ENCODE measurements around the gene EML6. TPM values are rescaled to one million over a fixed set of nuclear protein-coding genes. Genes with fewer than 3 reads are reported as not detected.

Gene EML6
- total RNA-seq, 1 donor, result 0.73 TPM

- H3K27me3 ChIP-seq (ENCODE audit: insufficient read depth, low read length), result no peaks in the 10 kb centered on the region
- H3K4me1 ChIP-seq (ENCODE audit: insufficient read depth, low read length), result no peaks in the 10 kb centered on the region
- H3K9me3 ChIP-seq (ENCODE audit: low read depth, low read length), result no peaks in the 10 kb centered on the region
- H3K4me3 ChIP-seq (ENCODE audit: low read length), result no peak overlapping the region
Observed at GRCh38 chr2:54787755-54788366, 64.4 kb downstream of the EML6 start.

- H3K4me3 ChIP-seq (ENCODE audit: low read length), result no peak overlapping the region
- no peaks in the 10 kb centered on the region for H3K4me1 ChIP-seq (ENCODE audit: insufficient read depth, low read length)
- H3K9me3 ChIP-seq (ENCODE audit: low read depth, low read length), result no peaks in the 10 kb centered on the region
- H3K27me3 ChIP-seq (ENCODE audit: insufficient read depth, low read length), result no peaks in the 10 kb centered on the region
Observed at GRCh38 chr2:54789878-54790277, 66.4 kb downstream of the EML6 start.

- no peaks in the 10 kb centered on the region for H3K4me1 ChIP-seq (ENCODE audit: insufficient read depth, low read length)
- H3K4me3 ChIP-seq (ENCODE audit: low read length), result no peak overlapping the region
- H3K27me3 ChIP-seq (ENCODE audit: insufficient read depth, low read length), result no peaks in the 10 kb centered on the region
- H3K9me3 ChIP-seq (ENCODE audit: low read depth, low read length), result no peaks in the 10 kb centered on the region
Observed at GRCh38 chr2:54791831-54792230, 68.4 kb downstream of the EML6 start.

- no peaks in the 10 kb centered on the region for H3K9me3 ChIP-seq (ENCODE audit: low read depth, low read length)
- no peak overlapping the region for H3K4me3 ChIP-seq (ENCODE audit: low read length)
- no peaks in the 10 kb centered on the region for H3K27me3 ChIP-seq (ENCODE audit: insufficient read depth, low read length)
- no peaks in the 10 kb centered on the region for H3K4me1 ChIP-seq (ENCODE audit: insufficient read depth, low read length)
Observed at GRCh38 chr2:54797307-54797706, 73.8 kb downstream of the EML6 start.

- no peaks in the 10 kb centered on the region for H3K27me3 ChIP-seq (ENCODE audit: insufficient read depth, low read length)
- H3K9me3 ChIP-seq (ENCODE audit: low read depth, low read length), result no peaks in the 10 kb centered on the region
- H3K4me3 ChIP-seq (ENCODE audit: low read length), result no peak overlapping the region
- H3K4me1 ChIP-seq (ENCODE audit: insufficient read depth, low read length), result no peaks in the 10 kb centered on the region
Observed at GRCh38 chr2:54801352-54801751, 77.9 kb downstream of the EML6 start.

- Histone ChIP-seq H3K4me3 (ENCODE audit: low read length) (no peak overlapping the region), H3K27me3 (ENCODE audit: insufficient read depth, low read length) (no peaks in the 10 kb centered on the region), H3K4me1 (ENCODE audit: insufficient read depth, low read length) (no peaks in the 10 kb centered on the region), H3K9me3 (ENCODE audit: low read depth, low read length) (no peaks in the 10 kb centered on the region)
Observed at GRCh38 chr2:54803783-54804751, 80.6 kb downstream of the EML6 start.

- H3K27me3 ChIP-seq (ENCODE audit: insufficient read depth, low read length), result no peaks in the 10 kb centered on the region
- H3K4me1 ChIP-seq (ENCODE audit: insufficient read depth, low read length), result no peaks in the 10 kb centered on the region
- no peaks in the 10 kb centered on the region for H3K9me3 ChIP-seq (ENCODE audit: low read depth, low read length)
- H3K4me3 ChIP-seq (ENCODE audit: low read length), result no peak overlapping the region
Observed at GRCh38 chr2:54805255-54805654, 81.8 kb downstream of the EML6 start.

GRCh38 chr2:54806975-54807374 is 83.5 kb downstream of the EML6 start:
- Histone ChIP-seq H3K27me3 (ENCODE audit: insufficient read depth, low read length) (no peaks in the 10 kb centered on the region), H3K4me1 (ENCODE audit: insufficient read depth, low read length) (no peaks in the 10 kb centered on the region), H3K9me3 (ENCODE audit: low read depth, low read length) (no peaks in the 10 kb centered on the region), H3K4me3 (ENCODE audit: low read length) (no peak overlapping the region)

GRCh38 chr2:54808661-54809060 is 85.2 kb downstream of the EML6 start:
- no peaks in the 10 kb centered on the region for H3K9me3 ChIP-seq (ENCODE audit: low read depth, low read length)
- H3K4me3 ChIP-seq (ENCODE audit: low read length), result no peak overlapping the region
- no peaks in the 10 kb centered on the region for H3K4me1 ChIP-seq (ENCODE audit: insufficient read depth, low read length)

GRCh38 chr2:54809819-54810218 is 86.4 kb downstream of the EML6 start:
- Histone ChIP-seq H3K4me3 (ENCODE audit: low read length) (no peak overlapping the region), H3K9me3 (ENCODE audit: low read depth, low read length) (no peaks in the 10 kb centered on the region), H3K4me1 (ENCODE audit: insufficient read depth, low read length) (no peaks in the 10 kb centered on the region), H3K27me3 (ENCODE audit: insufficient read depth, low read length) (no peaks in the 10 kb centered on the region)

More at GRCh38 chr2:54808661-54809060, 85.2 kb downstream of the EML6 start:
- no peaks in the 10 kb centered on the region for H3K27me3 ChIP-seq (ENCODE audit: insufficient read depth, low read length)

- H3K4me3 ChIP-seq (ENCODE audit: low read length), result no peak overlapping the region
- H3K9me3 ChIP-seq (ENCODE audit: low read depth, low read length), result no peaks in the 10 kb centered on the region
- no peaks in the 10 kb centered on the region for H3K4me1 ChIP-seq (ENCODE audit: insufficient read depth, low read length)
- H3K27me3 ChIP-seq (ENCODE audit: insufficient read depth, low read length), result no peaks in the 10 kb centered on the region
Observed at GRCh38 chr2:54810246-54810645, 86.8 kb downstream of the EML6 start.

GRCh38 chr2:54813584-54813983 is 90.1 kb downstream of the EML6 start:
- no peaks in the 10 kb centered on the region for H3K9me3 ChIP-seq (ENCODE audit: low read depth, low read length)
- no peaks in the 10 kb centered on the region for H3K27me3 ChIP-seq (ENCODE audit: insufficient read depth, low read length)
- H3K4me1 ChIP-seq (ENCODE audit: insufficient read depth, low read length), result no peaks in the 10 kb centered on the region
- no peak overlapping the region for H3K4me3 ChIP-seq (ENCODE audit: low read length)

GRCh38 chr2:54814389-54815147 is 91.1 kb downstream of the EML6 start:
- Histone ChIP-seq H3K27me3 (ENCODE audit: insufficient read depth, low read length) (no peaks in the 10 kb centered on the region), H3K4me1 (ENCODE audit: insufficient read depth, low read length) (no peaks in the 10 kb centered on the region), H3K9me3 (ENCODE audit: low read depth, low read length) (no peaks in the 10 kb centered on the region)

GRCh38 chr2:54815148-54815539 is 91.7 kb downstream of the EML6 start:
- Histone ChIP-seq H3K9me3 (ENCODE audit: low read depth, low read length) (no peaks in the 10 kb centered on the region), H3K4me1 (ENCODE audit: insufficient read depth, low read length) (no peaks in the 10 kb centered on the region), H3K27me3 (ENCODE audit: insufficient read depth, low read length) (no peaks in the 10 kb centered on the region), H3K4me3 (ENCODE audit: low read length) (no peak overlapping the region)

More at GRCh38 chr2:54814389-54815147, 91.1 kb downstream of the EML6 start:
- H3K4me3 ChIP-seq (ENCODE audit: low read length), result no peak overlapping the region

GRCh38 chr2:54818226-54818625 is 94.8 kb downstream of the EML6 start:
- no peaks in the 10 kb centered on the region for H3K27me3 ChIP-seq (ENCODE audit: insufficient read depth, low read length)
- no peaks in the 10 kb centered on the region for H3K4me1 ChIP-seq (ENCODE audit: insufficient read depth, low read length)
- H3K9me3 ChIP-seq (ENCODE audit: low read depth, low read length), result no peaks in the 10 kb centered on the region
- no peak overlapping the region for H3K4me3 ChIP-seq (ENCODE audit: low read length)

Measured in mononuclear cell (primary cell).